Left kidney (tissue), 2 donors: ENCODE data around the gene STK39. TPM values are rescaled to one million over a fixed set of nuclear protein-coding genes. Genes with fewer than 3 reads are reported as not detected.

Experiments used
- DNase-seq: peaks from one replicate; pipeline ENCODE4 v3.0.0-alpha.2; 2013
- polyA plus RNA-seq: library from polyadenylated mRNA; unstranded; fragments of 120-200 nt; gene quantifications from one replicate; pipeline ENCODE4 v1.2.1, GENCODE V29; 2013; ENCODE audit not compliant: insufficient read length

The STK39 gene
- polyA plus RNA-seq, 1 donor: 37.7 TPM

- DNase-seq: no peak
Observed at GRCh38 chr2:168184681-168185513, 62.5 kb downstream of the STK39 start.

- DNase-seq: no peak
Observed at GRCh38 chr2:168183308-168183997, 63.9 kb downstream of the STK39 start.

GRCh38 chr2:168182550-168183249, 64.7 kb downstream of the STK39 start:
- DNase-seq: no peak

- DNase-seq: no peak
Observed at GRCh38 chr2:168181825-168182224, 65.6 kb downstream of the STK39 start.

GRCh38 chr2:168180914-168181313, 66.5 kb downstream of the STK39 start:
- no peak for DNase-seq

GRCh38 chr2:168180483-168180882, 66.9 kb downstream of the STK39 start:
- no peak for DNase-seq

- no peak for DNase-seq
Observed at GRCh38 chr2:168179592-168179991, 67.8 kb downstream of the STK39 start.

- DNase-seq: no peak
Observed at GRCh38 chr2:168178520-168179324, 68.7 kb downstream of the STK39 start.

GRCh38 chr2:168176402-168176801, 71.0 kb downstream of the STK39 start:
- DNase-seq: no peak

- DNase-seq: no peak
Observed at GRCh38 chr2:168175469-168175868, 71.9 kb downstream of the STK39 start.

GRCh38 chr2:168174756-168175155, 72.6 kb downstream of the STK39 start:
- DNase-seq: no peak

GRCh38 chr2:168172071-168172470, 75.3 kb downstream of the STK39 start:
- DNase-seq: no peak

- no peak for DNase-seq
Observed at GRCh38 chr2:168171059-168171762, 76.2 kb downstream of the STK39 start.

- no peak for DNase-seq
Observed at GRCh38 chr2:168169097-168169745, 78.2 kb downstream of the STK39 start.

- no peak for DNase-seq
Observed at GRCh38 chr2:168167511-168168263, 79.7 kb downstream of the STK39 start.

- DNase-seq: no peak
Observed at GRCh38 chr2:168166902-168167510, 80.4 kb downstream of the STK39 start.

GRCh38 chr2:168165985-168166901, 81.2 kb downstream of the STK39 start:
- no peak for DNase-seq

- DNase-seq: no peak
Observed at GRCh38 chr2:168165397-168165796, 82.0 kb downstream of the STK39 start.
